Progenitor cell of endocrine pancreas (in vitro differentiated cells): Measurements from ENCODE around the gene C1orf174. TPM values are rescaled to one million over a fixed set of nuclear protein-coding genes. Genes with fewer than 3 reads are reported as not detected.

Experiments used
- DNase-seq: peaks from one replicate; pipeline ENCODE4 v3.0.0; 2021; ENCODE audit warnings: low spot score; ENCODE audit not compliant: unreplicated experiment
- H3K27ac Mint-ChIP-seq: 2 replicates; pipeline ENCODE4 v1.8.0; 2021; ENCODE audit warnings: mild to moderate bottlenecking, moderate library complexity, mixed read lengths
- H3K27me3 Mint-ChIP-seq: 2 replicates; pipeline ENCODE4 v1.8.0; 2021; ENCODE audit warnings: mixed read lengths
- H3K36me3 Mint-ChIP-seq: 2 replicates; pipeline ENCODE4 v1.8.0; 2022; ENCODE audit warnings: mixed read lengths; ENCODE audit not compliant: insufficient read depth
- H3K4me1 Mint-ChIP-seq: 2 replicates; pipeline ENCODE4 v1.8.0; 2021; ENCODE audit warnings: low read depth, mixed read lengths
- H3K4me3 Mint-ChIP-seq: 2 replicates; pipeline ENCODE4 v1.8.0; 2021; ENCODE audit warnings: low read depth, mild to moderate bottlenecking, moderate library complexity, mixed read lengths
- H3K9me3 Mint-ChIP-seq: 2 replicates; pipeline ENCODE4 v1.8.0; 2021; ENCODE audit warnings: low read depth, mixed read lengths
- total RNA-seq: library from RNA; stranded (reverse); gene quantifications from 2 replicates; pipeline ENCODE4 v1.2.1, GENCODE V29; 2021
- TF ChIP-seq, protein P1 (sequence below): fragments of 200-600 bp; sonication (generic); IDR thresholded peaks from one replicate; pipeline ENCODE4 v1.5.0; 2021; ENCODE audit warnings: antibody characterized with exemption, mild to moderate bottlenecking; ENCODE audit not compliant: unreplicated experiment

Gene C1orf174
- total RNA-seq, 1 donor from 2014 or later = 26.9 TPM

DNA sequence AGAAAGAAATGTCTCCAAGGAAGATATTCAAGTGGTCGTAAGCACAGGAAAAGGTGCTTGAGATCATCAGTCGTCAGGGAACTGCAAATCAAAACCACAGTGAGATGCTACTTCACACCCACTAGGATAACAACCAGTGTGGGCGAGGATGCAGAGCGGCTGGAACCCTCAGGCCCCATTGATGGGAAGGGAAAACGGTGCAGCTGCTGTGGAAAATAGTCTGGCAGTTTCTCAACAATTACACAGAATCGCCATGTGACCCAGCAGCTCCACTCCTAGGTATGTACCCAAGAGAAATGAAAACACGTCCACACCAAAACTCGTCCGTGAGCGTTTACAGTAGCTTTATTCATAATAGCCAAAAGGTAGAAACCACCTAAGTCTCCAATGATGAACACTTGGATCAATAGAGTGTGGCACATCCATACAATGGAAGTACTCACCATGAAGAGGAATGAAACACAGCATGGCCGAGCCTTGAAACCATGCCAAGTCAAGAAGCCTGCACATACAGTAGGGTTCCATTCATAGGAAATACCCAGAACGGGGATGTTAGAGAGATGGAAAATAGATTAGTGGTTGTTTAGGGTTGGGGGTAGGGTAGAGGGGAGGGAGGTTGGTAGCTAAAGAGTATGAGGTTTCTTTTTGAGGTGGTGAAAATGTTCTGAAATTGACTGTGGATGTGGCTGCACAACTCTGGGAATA lies 36.7 kb downstream of the C1orf174 start:
- DNase-seq = no peak
- H3K27me3 Mint-ChIP-seq = no peaks in the 10 kb centered on the region
- H3K4me1 Mint-ChIP-seq = peaks cover 9% of the 10 kb centered on the region
- TF ChIP-seq, protein P1, sequence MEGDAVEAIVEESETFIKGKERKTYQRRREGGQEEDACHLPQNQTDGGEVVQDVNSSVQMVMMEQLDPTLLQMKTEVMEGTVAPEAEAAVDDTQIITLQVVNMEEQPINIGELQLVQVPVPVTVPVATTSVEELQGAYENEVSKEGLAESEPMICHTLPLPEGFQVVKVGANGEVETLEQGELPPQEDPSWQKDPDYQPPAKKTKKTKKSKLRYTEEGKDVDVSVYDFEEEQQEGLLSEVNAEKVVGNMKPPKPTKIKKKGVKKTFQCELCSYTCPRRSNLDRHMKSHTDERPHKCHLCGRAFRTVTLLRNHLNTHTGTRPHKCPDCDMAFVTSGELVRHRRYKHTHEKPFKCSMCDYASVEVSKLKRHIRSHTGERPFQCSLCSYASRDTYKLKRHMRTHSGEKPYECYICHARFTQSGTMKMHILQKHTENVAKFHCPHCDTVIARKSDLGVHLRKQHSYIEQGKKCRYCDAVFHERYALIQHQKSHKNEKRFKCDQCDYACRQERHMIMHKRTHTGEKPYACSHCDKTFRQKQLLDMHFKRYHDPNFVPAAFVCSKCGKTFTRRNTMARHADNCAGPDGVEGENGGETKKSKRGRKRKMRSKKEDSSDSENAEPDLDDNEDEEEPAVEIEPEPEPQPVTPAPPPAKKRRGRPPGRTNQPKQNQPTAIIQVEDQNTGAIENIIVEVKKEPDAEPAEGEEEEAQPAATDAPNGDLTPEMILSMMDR = no peak
- H3K4me3 Mint-ChIP-seq = no peak overlapping the region
- H3K27ac Mint-ChIP-seq = no peak overlapping the region
- H3K9me3 Mint-ChIP-seq = no peaks in the 10 kb centered on the region
- H3K36me3 Mint-ChIP-seq = peaks cover 8% of the 10 kb centered on the region

GRCh38 chr1:3858231-3858981 lies 41.7 kb downstream of the C1orf174 start:
- Mint-ChIP-seq H3K4me1 (peaks cover 15% of the 10 kb centered on the region), H3K27me3 (no peaks in the 10 kb centered on the region), H3K9me3 (no peaks in the 10 kb centered on the region), H3K4me3 (peak overlapping the region; percentile 98), H3K36me3 (peaks cover under 1% of the 10 kb centered on the region), H3K27ac (peak overlapping the region; percentile 12)
- TF ChIP-seq, protein P1 = peak; percentile 5
- no peak for DNase-seq

DNA sequence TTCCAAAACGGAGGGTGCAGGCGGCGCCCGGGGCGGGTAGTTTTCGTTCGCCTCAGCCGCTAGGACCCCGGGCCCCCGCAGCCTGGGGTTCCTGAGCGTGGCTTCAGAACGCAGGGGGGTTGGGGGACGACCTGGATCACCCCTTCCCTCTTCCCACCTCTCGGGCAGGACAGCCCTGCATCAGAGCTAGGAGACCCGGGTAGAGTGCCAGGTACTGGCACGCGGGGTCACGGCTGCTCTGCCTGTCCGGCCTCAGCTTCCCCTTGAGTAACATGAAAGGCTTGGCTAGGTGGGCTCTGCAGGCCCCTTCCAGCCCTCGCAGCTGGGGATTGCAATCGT lies 42.3 kb downstream of the C1orf174 start:
- TF ChIP-seq, protein P1 = no peak
- Mint-ChIP-seq H3K9me3 (no peaks in the 10 kb centered on the region), H3K4me3 (peak overlapping the region; percentile 98), H3K27ac (no peak overlapping the region), H3K27me3 (no peaks in the 10 kb centered on the region), H3K4me1 (peaks cover 15% of the 10 kb centered on the region), H3K36me3 (no peaks in the 10 kb centered on the region)
- DNase-seq = no peak

GRCh38 chr1:3856923-3857790 lies 42.9 kb downstream of the C1orf174 start, which contains the start of the genes CEP104 and DFFB:
TSS of gene CEP104 (minus strand) at chr1:3857211. CDS start at chr1:3852407, 4,804 bp downstream.
TSS of gene DFFB (plus strand) at chr1:3857476. CDS start at chr1:3857604, 128 bp downstream.
- Mint-ChIP-seq H3K27ac (peak within 1 kb of the TSS; percentile 96), H3K27me3 (no peaks in the 10 kb centered on the region), H3K9me3 (no peaks in the 10 kb centered on the region), H3K36me3 (no peaks in the 10 kb centered on the region), H3K4me3 (peak within 1 kb of the TSS; percentile 98), H3K4me1 (peaks cover 15% of the 10 kb centered on the region)
- peak; percentile 98 for DNase-seq
- TF ChIP-seq, protein P1 = peak; percentile 47
